Keratinocyte (primary cell): ENCODE measurements around the gene SEPTIN5.

Experiments
- EZH2 ChIP-seq: IDR thresholded peaks from one replicate; pipeline ENCODE4 v1.6.1; 2012; ENCODE audit warnings: inconsistent platforms, mild to moderate bottlenecking, low read length, moderate library complexity
- TF ChIP-seq, protein P1 (sequence below), 3 experiments: IDR thresholded peaks in 1 of 3; conservative IDR thresholded peaks in 1 of 3; optimal IDR thresholded peaks in 1 of 3; 2 replicates in 2 of 3; 3 replicates in 1 of 3; pipeline versions ENCODE3 to v1.5.1; 2011; ENCODE audit warnings: low read length in 3 of 3, mild to moderate bottlenecking in 3 of 3, moderate library complexity in 2 of 3, control low read depth in 1 of 3, inconsistent platforms in 1 of 3; ENCODE audit not compliant: insufficient read depth in 2 of 3; ENCODE audit errors: extremely low read depth in 1 of 3

DNA sequence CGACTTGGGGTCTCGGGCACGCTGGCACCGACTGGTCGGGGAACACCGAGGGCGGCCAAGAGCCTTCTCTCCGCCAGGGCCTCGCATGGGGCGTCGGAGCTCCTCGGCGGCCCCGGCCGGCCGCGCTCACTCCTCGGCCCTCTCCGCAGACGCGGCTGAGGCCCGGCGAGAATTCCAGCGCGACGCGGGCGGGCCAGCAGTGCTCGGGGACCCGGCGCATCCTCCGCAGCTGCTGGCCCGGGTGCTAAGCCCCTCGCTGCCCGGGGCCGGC lies 51.9 kb downstream of the SEPTIN5 start:
- TF ChIP-seq, protein P1, sequence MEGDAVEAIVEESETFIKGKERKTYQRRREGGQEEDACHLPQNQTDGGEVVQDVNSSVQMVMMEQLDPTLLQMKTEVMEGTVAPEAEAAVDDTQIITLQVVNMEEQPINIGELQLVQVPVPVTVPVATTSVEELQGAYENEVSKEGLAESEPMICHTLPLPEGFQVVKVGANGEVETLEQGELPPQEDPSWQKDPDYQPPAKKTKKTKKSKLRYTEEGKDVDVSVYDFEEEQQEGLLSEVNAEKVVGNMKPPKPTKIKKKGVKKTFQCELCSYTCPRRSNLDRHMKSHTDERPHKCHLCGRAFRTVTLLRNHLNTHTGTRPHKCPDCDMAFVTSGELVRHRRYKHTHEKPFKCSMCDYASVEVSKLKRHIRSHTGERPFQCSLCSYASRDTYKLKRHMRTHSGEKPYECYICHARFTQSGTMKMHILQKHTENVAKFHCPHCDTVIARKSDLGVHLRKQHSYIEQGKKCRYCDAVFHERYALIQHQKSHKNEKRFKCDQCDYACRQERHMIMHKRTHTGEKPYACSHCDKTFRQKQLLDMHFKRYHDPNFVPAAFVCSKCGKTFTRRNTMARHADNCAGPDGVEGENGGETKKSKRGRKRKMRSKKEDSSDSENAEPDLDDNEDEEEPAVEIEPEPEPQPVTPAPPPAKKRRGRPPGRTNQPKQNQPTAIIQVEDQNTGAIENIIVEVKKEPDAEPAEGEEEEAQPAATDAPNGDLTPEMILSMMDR (optimal IDR thresholded peaks at IDR 0.05 in 1 of 3, IDR thresholded peaks at IDR 0.05 in 1 of 3, conservative IDR thresholded peaks at IDR 0.05 in 1 of 3; ENCODE audit: extremely low read depth in 1 of 3, insufficient read depth in 2 of 3, low read length in 3 of 3): no peak
- no peak for TF ChIP-seq EZH2
